ENCODE measurements around the gene DERA. TPM values are rescaled to one million over a fixed set of nuclear protein-coding genes. Genes with fewer than 3 reads are reported as not detected.
A peak's percentile ranks its signal among the peaks of the same experiment; 100 is the strongest.

DERA gene
- total and polyA plus RNA-seq, 4 donors, result 15.5 to 57.2 (median 23.7) TPM

- H3K4me1 ChIP-seq (ENCODE audit: control insufficient read depth in 1 of 2, insufficient read depth in 2 of 2, low read length in 2 of 2), result no peaks in the 10 kb centered on the region
- no peaks in the 10 kb centered on the region for H3K27me3 ChIP-seq (ENCODE audit: control insufficient read depth in 1 of 2, insufficient read depth in 2 of 2, low read length in 1 of 2)
- no peaks in the 10 kb centered on the region for H3K9me3 ChIP-seq (ENCODE audit: control insufficient read depth, low read length)
- intact Hi-C loops (cut with DNase I), result no loop called here
- H3K27ac ChIP-seq (ENCODE audit: low read depth in 1 of 2, low read length in 2 of 2), result no peak overlapping the region
- DNase-seq, result no peak
- no peak for ATAC-seq (ENCODE audit: low FRiP score)
- H3K4me3 ChIP-seq (ENCODE audit: low read length in 2 of 2), result no peak overlapping the region
- 85 to 92% methylated on average over 1 of the region's 1 CpG for WGBS, 2 donors
- no peaks in the 10 kb centered on the region for H3K36me3 ChIP-seq (ENCODE audit: control insufficient read depth in 1 of 2, insufficient read depth in 2 of 2, low read length in 1 of 2)
Measured at GRCh38 chr12:15875863-15876262, 35.3 kb upstream of the DERA start.

- DNase-seq (no peak), ATAC-seq (ENCODE audit: low FRiP score) (no peak)
- intact Hi-C loops (cut with DNase I), result no loop called here
- H3K4me3 ChIP-seq (ENCODE audit: low read length in 2 of 2), result no peak overlapping the region
- no peak overlapping the region for H3K27ac ChIP-seq (ENCODE audit: low read depth in 1 of 2, low read length in 2 of 2)
- WGBS, 2 donors, result 94 to 95% methylated on average over 3 of the region's 3 CpGs
- H3K36me3 ChIP-seq (ENCODE audit: control insufficient read depth in 1 of 2, insufficient read depth in 2 of 2, low read length in 1 of 2), result no peaks in the 10 kb centered on the region
- no peaks in the 10 kb centered on the region for H3K4me1 ChIP-seq (ENCODE audit: control insufficient read depth in 1 of 2, insufficient read depth in 2 of 2, low read length in 2 of 2)
- no peaks in the 10 kb centered on the region for H3K27me3 ChIP-seq (ENCODE audit: control insufficient read depth in 1 of 2, insufficient read depth in 2 of 2, low read length in 1 of 2)
- no peaks in the 10 kb centered on the region for H3K9me3 ChIP-seq (ENCODE audit: control insufficient read depth, low read length)
Measured at GRCh38 chr12:15879413-15879812, 31.7 kb upstream of the DERA start.

GRCh38 chr12:15880721-15881120, 30.4 kb upstream of the DERA start:
- DNase-seq, result no peak
- H3K4me1 ChIP-seq (ENCODE audit: control insufficient read depth in 1 of 2, insufficient read depth in 2 of 2, low read length in 2 of 2), result peaks cover 0 to 3% of the 10 kb centered on the region in 2 donors
- no peak overlapping the region for H3K27ac ChIP-seq (ENCODE audit: low read depth in 1 of 2, low read length in 2 of 2)
- 89 to 94% methylated on average over 3 of the region's 3 CpGs for WGBS, 2 donors
- H3K36me3 ChIP-seq (ENCODE audit: control insufficient read depth in 1 of 2, insufficient read depth in 2 of 2, low read length in 1 of 2), result no peaks in the 10 kb centered on the region
- intact Hi-C loops (cut with DNase I), result no loop called here
- H3K9me3 ChIP-seq (ENCODE audit: control insufficient read depth, low read length), result no peaks in the 10 kb centered on the region
- H3K27me3 ChIP-seq (ENCODE audit: control insufficient read depth in 1 of 2, insufficient read depth in 2 of 2, low read length in 1 of 2), result no peaks in the 10 kb centered on the region
- no peak overlapping the region for H3K4me3 ChIP-seq (ENCODE audit: low read length in 2 of 2)
- ATAC-seq (ENCODE audit: low FRiP score), result no peak

- DNase-seq (peak; percentile 97 to 99), ATAC-seq (ENCODE audit: low FRiP score) (peak; percentile 99)
- WGBS, 2 donors, result 0 to 1% methylated on average over 60 to 63 of the region's 63 CpGs
- no peaks in the 10 kb centered on the region for H3K27me3 ChIP-seq (ENCODE audit: control insufficient read depth in 1 of 2, insufficient read depth in 2 of 2, low read length in 1 of 2)
- peak within 1 kb of the TSS; percentile 13 to 88 for H3K4me3 ChIP-seq (ENCODE audit: low read length in 2 of 2)
- intact Hi-C loops (cut with DNase I), result no loop called here
- H3K36me3 ChIP-seq (ENCODE audit: control insufficient read depth in 1 of 2, insufficient read depth in 2 of 2, low read length in 1 of 2), result no peaks in the 10 kb centered on the region
- H3K4me1 ChIP-seq (ENCODE audit: control insufficient read depth in 1 of 2, insufficient read depth in 2 of 2, low read length in 2 of 2), result peaks cover 0 to 6% of the 10 kb centered on the region in 2 donors
- H3K27ac ChIP-seq (ENCODE audit: low read depth in 1 of 2, low read length in 2 of 2), result peak within 1 kb of the TSS; percentile 56 to 87
- H3K9me3 ChIP-seq (ENCODE audit: control insufficient read depth, low read length), result no peaks in the 10 kb centered on the region
Measured at GRCh38 chr12:15882118-15882971, 28.8 kb upstream of the DERA start, which contains the start of gene STRAP. Gene STRAP, plus strand, starts transcription at chr12:15882387. Its CDS starts 321 bp downstream, at chr12:15882708.

GRCh38 chr12:15883536-15883935, 27.6 kb upstream of the DERA start:
- intact Hi-C loops (cut with DNase I), result no loop called here
- Histone ChIP-seq H3K4me1 (ENCODE audit: control insufficient read depth in 1 of 2, insufficient read depth in 2 of 2, low read length in 2 of 2) (peaks cover 0 to 6% of the 10 kb centered on the region in 2 donors), H3K27ac (ENCODE audit: low read depth in 1 of 2, low read length in 2 of 2) (no peak overlapping the region)

GRCh38 chr12:15886372-15887042, 24.6 kb upstream of the DERA start:
- intact Hi-C loops (cut with DNase I), result no loop called here
- no peaks in the 10 kb centered on the region for H3K36me3 ChIP-seq (ENCODE audit: control insufficient read depth in 1 of 2, insufficient read depth in 2 of 2, low read length in 1 of 2)
- peak overlapping the region in 1 of 2 donors; percentile 57 for H3K27ac ChIP-seq (ENCODE audit: low read depth in 1 of 2, low read length in 2 of 2)
- WGBS, 2 donors, result 62% methylated on average over 7 of the region's 7 CpGs
- no peaks in the 10 kb centered on the region for H3K9me3 ChIP-seq (ENCODE audit: control insufficient read depth, low read length)
- ATAC-seq (ENCODE audit: low FRiP score) (no peak), DNase-seq (no peak)
- H3K27me3 ChIP-seq (ENCODE audit: control insufficient read depth in 1 of 2, insufficient read depth in 2 of 2, low read length in 1 of 2), result no peaks in the 10 kb centered on the region
- no peak overlapping the region for H3K4me3 ChIP-seq (ENCODE audit: low read length in 2 of 2)
- H3K4me1 ChIP-seq (ENCODE audit: control insufficient read depth in 1 of 2, insufficient read depth in 2 of 2, low read length in 2 of 2), result peaks cover 0 to 6% of the 10 kb centered on the region in 2 donors

More at GRCh38 chr12:15883536-15883935, 27.6 kb upstream of the DERA start:
- no peaks in the 10 kb centered on the region for H3K9me3 ChIP-seq (ENCODE audit: control insufficient read depth, low read length)
- no peaks in the 10 kb centered on the region for H3K36me3 ChIP-seq (ENCODE audit: control insufficient read depth in 1 of 2, insufficient read depth in 2 of 2, low read length in 1 of 2)
- DNase-seq, result no peak
- H3K4me3 ChIP-seq (ENCODE audit: low read length in 2 of 2), result peak overlapping the region in 1 of 2 donors; percentile 88
- WGBS, 2 donors, result 25 to 31% methylated on average over 6 of the region's 6 CpGs
- no peak for ATAC-seq (ENCODE audit: low FRiP score)
- H3K27me3 ChIP-seq (ENCODE audit: control insufficient read depth in 1 of 2, insufficient read depth in 2 of 2, low read length in 1 of 2), result no peaks in the 10 kb centered on the region

- DNase-seq (no peak), ATAC-seq (ENCODE audit: low FRiP score) (no peak)
- intact Hi-C loops (cut with DNase I), result no loop called here
- peak overlapping the region in 1 of 2 donors; percentile 57 for H3K27ac ChIP-seq (ENCODE audit: low read depth in 1 of 2, low read length in 2 of 2)
- peaks cover 0 to 6% of the 10 kb centered on the region in 2 donors for H3K4me1 ChIP-seq (ENCODE audit: control insufficient read depth in 1 of 2, insufficient read depth in 2 of 2, low read length in 2 of 2)
- no peak overlapping the region for H3K4me3 ChIP-seq (ENCODE audit: low read length in 2 of 2)
- no peaks in the 10 kb centered on the region for H3K36me3 ChIP-seq (ENCODE audit: control insufficient read depth in 1 of 2, insufficient read depth in 2 of 2, low read length in 1 of 2)
- WGBS, 2 donors, result 69% methylated on average over 5 of the region's 5 CpGs
- no peaks in the 10 kb centered on the region for H3K27me3 ChIP-seq (ENCODE audit: control insufficient read depth in 1 of 2, insufficient read depth in 2 of 2, low read length in 1 of 2)
- H3K9me3 ChIP-seq (ENCODE audit: control insufficient read depth, low read length), result no peaks in the 10 kb centered on the region
Measured at GRCh38 chr12:15887043-15887817, 23.9 kb upstream of the DERA start.

GRCh38 chr12:15892645-15893259, 18.4 kb upstream of the DERA start:
- Histone ChIP-seq H3K36me3 (ENCODE audit: control insufficient read depth in 1 of 2, insufficient read depth in 2 of 2, low read length in 1 of 2) (no peaks in the 10 kb centered on the region), H3K27ac (ENCODE audit: low read depth in 1 of 2, low read length in 2 of 2) (no peak overlapping the region), H3K27me3 (ENCODE audit: control insufficient read depth in 1 of 2, insufficient read depth in 2 of 2, low read length in 1 of 2) (no peaks in the 10 kb centered on the region), H3K4me1 (ENCODE audit: control insufficient read depth in 1 of 2, insufficient read depth in 2 of 2, low read length in 2 of 2) (no peaks in the 10 kb centered on the region), H3K4me3 (ENCODE audit: low read length in 2 of 2) (no peak overlapping the region), H3K9me3 (ENCODE audit: control insufficient read depth, low read length) (no peaks in the 10 kb centered on the region)
- intact Hi-C loops (cut with DNase I), result no loop called here
- DNase-seq (no peak), ATAC-seq (ENCODE audit: low FRiP score) (no peak)
- 87 to 91% methylated on average over 5 of the region's 5 CpGs for WGBS, 2 donors
